CD14-positive monocyte (primary cell): ENCODE data around the gene MPV17L2. TPM values are rescaled to one million over a fixed set of nuclear protein-coding genes. Genes with fewer than 3 reads are reported as not detected.

Source experiments
- DNase-seq, 3 donors: peaks; one replicate each; pipeline ENCODE4 v3.0.0-alpha.2; 2011 to 2022
- H2AFZ ChIP-seq: 2 replicates; pipeline ENCODE4 v1.6.0; 2012; ENCODE audit warnings: mild to moderate bottlenecking, low read depth, low read length, inconsistent platforms; ENCODE audit not compliant: insufficient read depth, poor library complexity, severe bottlenecking
- H3K27ac ChIP-seq, 2 donors: 1 replicate in 1 of 2; 2 replicates in 1 of 2; pipeline ENCODE4 v1.5.1; 2012 to 2013; ENCODE audit warnings: low read length in 2 of 2, control low read depth in 1 of 2, inconsistent platforms in 1 of 2, low read depth in 1 of 2, mild to moderate bottlenecking in 1 of 2
- H3K27me3 ChIP-seq, 2 donors: one replicate each; pipeline versions ENCODE4 v1.6.0 to v1.6.1; 2011 to 2013; ENCODE audit warnings: low read length in 2 of 2; ENCODE audit not compliant: control insufficient read depth in 2 of 2, insufficient read depth in 2 of 2
- H3K36me3 ChIP-seq, 2 donors: replicated peaks in 1 of 2; 1 replicate in 1 of 2; 2 replicates in 1 of 2; pipeline versions ENCODE4 v1.5.1 to v1.6.1; 2012 to 2013; ENCODE audit warnings: low read length in 2 of 2, control low read depth in 1 of 2, inconsistent platforms in 1 of 2, mild to moderate bottlenecking in 1 of 2; ENCODE audit not compliant: insufficient read depth in 2 of 2, control insufficient read depth in 1 of 2
- H3K4me1 ChIP-seq, 2 donors: 1 replicate in 1 of 2; 2 replicates in 1 of 2; pipeline versions ENCODE4 v1.5.1 to v1.6.1; 2012 to 2013; ENCODE audit warnings: low read length in 2 of 2, control low read depth in 1 of 2, inconsistent platforms in 1 of 2, mild to moderate bottlenecking in 1 of 2, moderate library complexity in 1 of 2; ENCODE audit not compliant: insufficient read depth in 2 of 2, control insufficient read depth in 1 of 2
- H3K4me2 ChIP-seq: replicated peaks from 2 replicates; pipeline ENCODE3; 2012; ENCODE audit warnings: low read length, moderate library complexity, mild to moderate bottlenecking; ENCODE audit not compliant: poor library complexity, severe bottlenecking; ENCODE audit errors: extremely low read depth
- H3K4me3 ChIP-seq, 3 experiments: fragments of 200-600 bp in 1 of 3; sonication (generic) in 1 of 3; replicated peaks in 1 of 3; 1 replicate in 2 of 3; 2 replicates in 1 of 3; pipeline ENCODE4 v1.5.1; 2011 to 2013; ENCODE audit warnings: low read length in 3 of 3, mild to moderate bottlenecking in 3 of 3, control low read depth in 2 of 3, low read depth in 2 of 3, inconsistent platforms in 1 of 3, moderate library complexity in 1 of 3
- H3K79me2 ChIP-seq: 2 replicates; pipeline ENCODE4 v1.6.0; 2012; ENCODE audit warnings: mild to moderate bottlenecking, control low read depth, inconsistent platforms, low read length, moderate library complexity; ENCODE audit not compliant: insufficient read depth
- H3K9ac ChIP-seq: 2 replicates; pipeline ENCODE4 v1.6.0; 2017; ENCODE audit warnings: low read length, mild to moderate bottlenecking; ENCODE audit not compliant: insufficient read depth, poor library complexity, severe bottlenecking
- H3K9me3 ChIP-seq, 2 donors: replicated peaks in 1 of 2; 1 replicate in 1 of 2; 2 replicates in 1 of 2; pipeline versions ENCODE4 v1.5.1 to v1.6.1; 2012 to 2013; ENCODE audit warnings: low read length in 2 of 2, control low read depth in 1 of 2; ENCODE audit not compliant: control insufficient read depth in 1 of 2, insufficient read depth in 1 of 2
- H4K20me1 ChIP-seq: 2 replicates; pipeline ENCODE4 v1.6.0; 2012; ENCODE audit warnings: mild to moderate bottlenecking, low read length, control low read depth, moderate library complexity; ENCODE audit not compliant: insufficient read depth
- H3K27ac Mint-ChIP-seq, 7 donors: one replicate each; pipeline ENCODE4 v1.8.0; 2020; ENCODE audit warnings: mild to moderate bottlenecking in 7 of 7, mixed read lengths in 7 of 7, moderate library complexity in 6 of 7, inconsistent platforms in 2 of 7
- H3K27me3 Mint-ChIP-seq, 3 donors: one replicate each; pipeline ENCODE4 v1.8.0; 2021 to 2022; ENCODE audit warnings: low read depth in 3 of 3, mild to moderate bottlenecking in 3 of 3, mixed read lengths in 3 of 3, moderate library complexity in 3 of 3, inconsistent platforms in 1 of 3
- H3K36me3 Mint-ChIP-seq, 2 donors: one replicate each; pipeline ENCODE4 v1.8.0; 2020; ENCODE audit warnings: mixed read lengths in 2 of 2, inconsistent platforms in 1 of 2, mild to moderate bottlenecking in 1 of 2
- H3K4me1 Mint-ChIP-seq: one replicate; pipeline ENCODE4 v1.8.0; 2020; ENCODE audit warnings: mild to moderate bottlenecking, mixed read lengths
- H3K4me3 Mint-ChIP-seq, 2 donors: one replicate each; pipeline ENCODE4 v1.8.0; 2020; ENCODE audit warnings: mild to moderate bottlenecking in 2 of 2, mixed read lengths in 2 of 2, moderate library complexity in 1 of 2
- H3K9me3 Mint-ChIP-seq, 7 donors: one replicate each; pipeline ENCODE4 v1.8.0; 2020 to 2022; ENCODE audit warnings: mixed read lengths in 7 of 7, mild to moderate bottlenecking in 6 of 7, moderate library complexity in 6 of 7, inconsistent platforms in 2 of 7
- WGBS: methylation state at CpG from one replicate; pipeline ENCODE4 v1.1.5; 2013; ENCODE audit warnings: missing lambda C conversion rate; ENCODE audit not compliant: insufficient coverage; 5-methylcytosine and 5-hydroxymethylcytosine counted together
- intact Hi-C, 2 donors: fragments of 100-400 bp; cut with micrococcal nuclease; formaldehyde crosslinking; loops; one replicate each; pipeline versions ENCODE4 v1.15.0 to v1.15.1; 2023
- polyA plus RNA-seq, 3 donors: library from polyadenylated mRNA; depleted of rRNA in 1 of 3; unstranded in 2 of 3; stranded (reverse) in 1 of 3; fragments of 300-500 nt in 2 of 3; fragments of >200 nt in 1 of 3; fragmentation: Illumina TruSeq in 2 of 3; gene quantifications; 1 replicate in 2 of 3; 2 replicates in 1 of 3; pipeline ENCODE4 v1.2.3, GENCODE V29; 2012 to 2021
- TF ChIP-seq, protein P1 (sequence below): fragments of 200-600 bp; IDR thresholded peaks from one replicate; pipeline ENCODE4 v1.8.0; 2022; ENCODE audit warnings: antibody characterized with exemption, mild to moderate bottlenecking

The MPV17L2 gene
- polyA plus RNA-seq, 3 donors = 14.3 to 20.2 (median 15.0) TPM

DNA sequence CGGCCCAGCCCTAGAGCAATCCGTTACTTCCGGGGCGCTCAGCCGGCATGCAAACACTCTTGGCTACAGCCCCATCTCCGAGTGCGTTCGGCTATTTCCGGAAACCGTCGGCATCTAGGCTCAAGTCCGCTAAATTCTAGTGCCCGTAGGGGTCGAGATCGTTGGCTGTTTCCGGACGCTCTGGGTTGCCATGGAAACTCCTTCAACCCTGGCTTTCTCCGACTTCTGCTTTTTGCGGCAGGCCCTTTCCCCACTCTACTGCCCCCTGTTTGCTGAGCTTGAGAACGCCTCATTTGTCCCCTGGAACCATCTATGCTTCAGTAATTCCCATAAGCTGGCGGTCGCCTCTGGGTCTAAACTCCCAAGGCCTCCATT, 40.6 kb upstream of the MPV17L2 start:
- peak overlapping the region; percentile 95 for H3K9ac ChIP-seq
- H3K36me3 ChIP-seq = peaks cover 31 to 42% of the 10 kb centered on the region in 2 donors
- H3K4me2 ChIP-seq = peak overlapping the region; percentile 98
- peak; percentile 99 to 100 (median 100) for DNase-seq
- H3K4me3 ChIP-seq = peak overlapping the region; percentile 65 to 92 (median 89)
- 0% methylated on average over 22 of the region's 22 CpGs for WGBS
- H3K27ac ChIP-seq = peak overlapping the region; percentile 94 to 100
- H3K27me3 ChIP-seq = no peaks in the 10 kb centered on the region
- Mint-ChIP-seq H3K36me3 (peaks cover 25 to 44% of the 10 kb centered on the region in 2 donors), H3K9me3 (peaks cover 0 to 1% (median 0%) of the 10 kb centered on the region in 7 donors), H3K27ac (peak overlapping the region; percentile 95 to 99 (median 97)), H3K27me3 (peaks cover 0 to 2% (median 1%) of the 10 kb centered on the region in 3 donors), H3K4me1 (peaks cover 36% of the 10 kb centered on the region), H3K4me3 (peak overlapping the region; percentile 87 to 93)
- peaks cover 30 to 42% of the 10 kb centered on the region in 2 donors for H3K4me1 ChIP-seq
- TF ChIP-seq, protein P1, sequence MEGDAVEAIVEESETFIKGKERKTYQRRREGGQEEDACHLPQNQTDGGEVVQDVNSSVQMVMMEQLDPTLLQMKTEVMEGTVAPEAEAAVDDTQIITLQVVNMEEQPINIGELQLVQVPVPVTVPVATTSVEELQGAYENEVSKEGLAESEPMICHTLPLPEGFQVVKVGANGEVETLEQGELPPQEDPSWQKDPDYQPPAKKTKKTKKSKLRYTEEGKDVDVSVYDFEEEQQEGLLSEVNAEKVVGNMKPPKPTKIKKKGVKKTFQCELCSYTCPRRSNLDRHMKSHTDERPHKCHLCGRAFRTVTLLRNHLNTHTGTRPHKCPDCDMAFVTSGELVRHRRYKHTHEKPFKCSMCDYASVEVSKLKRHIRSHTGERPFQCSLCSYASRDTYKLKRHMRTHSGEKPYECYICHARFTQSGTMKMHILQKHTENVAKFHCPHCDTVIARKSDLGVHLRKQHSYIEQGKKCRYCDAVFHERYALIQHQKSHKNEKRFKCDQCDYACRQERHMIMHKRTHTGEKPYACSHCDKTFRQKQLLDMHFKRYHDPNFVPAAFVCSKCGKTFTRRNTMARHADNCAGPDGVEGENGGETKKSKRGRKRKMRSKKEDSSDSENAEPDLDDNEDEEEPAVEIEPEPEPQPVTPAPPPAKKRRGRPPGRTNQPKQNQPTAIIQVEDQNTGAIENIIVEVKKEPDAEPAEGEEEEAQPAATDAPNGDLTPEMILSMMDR = peak; percentile 93
- H3K9me3 ChIP-seq = no peaks in the 10 kb centered on the region
- intact Hi-C loops = loop anchor here (5.0 to 10.0 kb wide), 4 partner anchors 35 to 145 kb away; partner anchors contain the start of genes ARRDC2 (in 1 of the 2), MPV17L2 (in 1 of the 2) and RAB3A (in 1 of the 2)
- peaks cover 37% of the 10 kb centered on the region for H4K20me1 ChIP-seq
- H2AFZ ChIP-seq = peak overlapping the region; percentile 91
- H3K79me2 ChIP-seq = peaks cover 13% of the 10 kb centered on the region

DNA sequence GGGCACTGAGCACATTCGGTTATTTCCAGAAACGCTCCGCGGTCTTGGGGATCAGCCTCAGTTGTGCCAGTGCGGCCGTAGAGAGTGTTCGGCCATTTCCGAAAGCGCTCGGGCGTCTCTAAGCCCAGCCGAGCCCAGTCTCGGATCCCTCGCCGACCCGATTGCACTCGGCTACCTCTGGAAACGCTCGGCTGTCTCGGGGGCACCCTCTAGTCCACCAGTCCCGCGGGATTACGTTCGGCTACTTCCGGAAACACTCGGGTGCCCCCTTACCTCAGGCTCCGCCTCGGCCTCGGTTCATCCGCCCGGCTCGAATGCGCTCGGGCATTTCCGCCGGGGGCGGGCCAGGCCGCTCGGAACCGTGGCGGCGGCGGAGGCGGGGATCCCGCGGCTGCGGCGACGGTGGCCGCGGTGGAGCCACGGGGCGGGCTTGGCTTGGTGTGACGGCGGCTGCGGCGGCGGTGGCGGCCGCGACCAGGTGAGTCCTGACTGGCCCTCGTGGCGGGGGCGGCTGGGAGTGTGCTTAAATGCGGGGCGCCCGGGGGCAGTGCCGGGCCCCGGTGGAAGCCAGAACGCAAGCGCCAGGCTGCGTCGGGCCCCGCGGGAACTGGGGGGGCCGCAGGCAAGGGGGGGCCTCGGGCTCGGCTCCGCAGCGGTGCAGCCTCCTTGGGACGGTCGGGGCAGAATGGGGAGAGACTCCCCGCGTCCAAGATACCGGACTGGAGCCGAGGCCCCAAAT, 40.0 kb upstream of the MPV17L2 start, which contains the start of gene PIK3R2:
Gene PIK3R2, plus strand, starts transcription at position 347 of the 739 bp plus-strand sequence. CDS start 2,717 bp downstream, outside the sequence.
- H3K4me1 ChIP-seq = peaks cover 31 to 44% of the 10 kb centered on the region in 2 donors
- H3K27ac ChIP-seq = peak within 1 kb of the TSS; percentile 94 to 100
- H3K27ac Mint-ChIP-seq = peak within 1 kb of the TSS; percentile 95 to 99 (median 97)
- peaks cover 0 to 2% (median 1%) of the 10 kb centered on the region in 3 donors for H3K27me3 Mint-ChIP-seq
- peak within 1 kb of the TSS; percentile 95 for H3K9ac ChIP-seq
- peak within 1 kb of the TSS; percentile 65 to 92 (median 89) for H3K4me3 ChIP-seq
- H3K4me2 ChIP-seq = peak within 1 kb of the TSS; percentile 98
- WGBS = under 1% methylated on average over 86 of the region's 86 CpGs
- intact Hi-C loops = loop anchor here (5.0 to 10.0 kb wide), 4 partner anchors 36 to 146 kb away; partner anchors contain the start of genes ARRDC2 (in 1 of the 2), MPV17L2 (in 1 of the 2) and RAB3A (in 1 of the 2)
- H3K79me2 ChIP-seq = peaks cover 13% of the 10 kb centered on the region
- no peaks in the 10 kb centered on the region for H3K27me3 ChIP-seq
- peak; percentile 96 to 98 (median 96) for DNase-seq
- peaks cover 26 to 37% of the 10 kb centered on the region in 2 donors for H3K36me3 ChIP-seq
- no peaks in the 10 kb centered on the region for H3K9me3 ChIP-seq
- H3K9me3 Mint-ChIP-seq = peaks cover 0 to 1% (median 0%) of the 10 kb centered on the region in 7 donors
- TF ChIP-seq, protein P1 = peak; percentile 43
- peak within 1 kb of the TSS; percentile 87 to 93 for H3K4me3 Mint-ChIP-seq
- peaks cover 21 to 39% of the 10 kb centered on the region in 2 donors for H3K36me3 Mint-ChIP-seq
- H4K20me1 ChIP-seq = peaks cover 37% of the 10 kb centered on the region
- H3K4me1 Mint-ChIP-seq = peaks cover 37% of the 10 kb centered on the region
- H2AFZ ChIP-seq = peak within 1 kb of the TSS; percentile 91
